Stimulated activated memory B cell treated with anti-CD40 and anti-IgM and Interleukin-4, amounts not matched to agents 10 μg/mL and 1 μg/mL and 100 μg/mL, for 72 hours (primary cell): ENCODE measurements around the gene MRAS.
"Not testable (repeated sequence)": the region's sequence is repeated elsewhere in the genome, so short reads cannot be mapped to it uniquely, and the experiment has no call there.

Experiments used
- ATAC-seq: fragments of 150-1000 bp; cut with Tn5 transposase; 2 replicates; pipeline ENCODE4 v1.10.0; 2021
- H3K27ac Mint-ChIP-seq: one replicate; pipeline ENCODE4 v1.8.0; 2022; ENCODE audit warnings: mild to moderate bottlenecking, mixed read lengths
- H3K27me3 Mint-ChIP-seq: one replicate; pipeline ENCODE4 v1.8.0; 2022; ENCODE audit warnings: mixed read lengths
- H3K36me3 Mint-ChIP-seq: one replicate; pipeline ENCODE4 v1.8.0; 2022; ENCODE audit warnings: mixed read lengths
- H3K4me1 Mint-ChIP-seq: one replicate; pipeline ENCODE4 v1.8.0; 2022; ENCODE audit warnings: mixed read lengths
- H3K4me3 Mint-ChIP-seq: one replicate; pipeline ENCODE4 v1.8.0; 2022; ENCODE audit warnings: mild to moderate bottlenecking, moderate library complexity, mixed read lengths
- H3K9me3 Mint-ChIP-seq: one replicate; pipeline ENCODE4 v1.8.0; 2022; ENCODE audit warnings: mixed read lengths

The MRAS gene

DNA sequence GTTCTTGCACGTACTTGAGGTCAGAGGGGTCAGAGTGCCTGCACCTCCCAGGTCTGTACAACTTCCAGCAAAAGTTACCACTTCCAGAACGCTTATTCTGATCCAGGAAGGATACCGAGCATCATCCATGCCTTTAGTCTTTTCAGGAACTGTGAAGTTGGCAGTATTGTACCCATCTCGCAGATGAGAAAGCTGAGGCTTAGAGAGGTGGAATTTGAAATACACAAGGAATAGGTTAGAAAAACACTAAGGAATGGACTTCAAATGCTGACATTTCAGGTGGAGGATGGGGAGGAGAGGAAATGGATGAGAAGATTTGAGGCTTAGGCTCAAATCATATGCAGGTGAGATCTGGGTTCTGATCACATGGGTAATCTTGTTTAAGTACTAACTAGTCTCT, 97.3 kb downstream of the MRAS start:
- Mint-ChIP-seq H3K27ac (no peak overlapping the region), H3K36me3 (no peaks in the 10 kb centered on the region), H3K9me3 (no peaks in the 10 kb centered on the region), H3K4me1 (no peaks in the 10 kb centered on the region), H3K4me3 (no peak overlapping the region), H3K27me3 (peaks cover 15% of the 10 kb centered on the region)
- no peak for ATAC-seq

DNA sequence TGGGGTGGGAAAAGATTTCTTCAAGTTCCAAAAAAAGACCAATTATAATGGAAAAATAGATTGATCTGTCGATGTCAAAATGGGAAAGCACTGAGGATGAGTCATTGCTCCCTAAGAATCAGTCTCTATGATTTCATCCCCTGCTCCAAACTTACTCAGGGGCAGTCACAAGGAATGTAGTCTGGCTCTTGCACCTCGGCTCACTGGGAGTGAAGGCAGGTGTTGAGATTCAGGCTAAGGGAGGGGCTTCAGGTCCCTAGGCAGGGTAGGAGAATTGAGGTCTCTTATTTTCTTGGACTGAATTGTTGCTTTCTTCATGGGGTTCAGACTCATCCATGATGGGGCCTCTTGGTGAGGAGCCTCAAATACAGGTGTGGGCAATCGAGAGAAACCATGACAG, 100.3 kb downstream of the MRAS start:
- Mint-ChIP-seq H3K27ac (no peak overlapping the region), H3K9me3 (no peaks in the 10 kb centered on the region), H3K36me3 (no peaks in the 10 kb centered on the region), H3K27me3 (peaks cover 8% of the 10 kb centered on the region), H3K4me3 (no peak overlapping the region), H3K4me1 (no peaks in the 10 kb centered on the region)
- no peak for ATAC-seq

DNA sequence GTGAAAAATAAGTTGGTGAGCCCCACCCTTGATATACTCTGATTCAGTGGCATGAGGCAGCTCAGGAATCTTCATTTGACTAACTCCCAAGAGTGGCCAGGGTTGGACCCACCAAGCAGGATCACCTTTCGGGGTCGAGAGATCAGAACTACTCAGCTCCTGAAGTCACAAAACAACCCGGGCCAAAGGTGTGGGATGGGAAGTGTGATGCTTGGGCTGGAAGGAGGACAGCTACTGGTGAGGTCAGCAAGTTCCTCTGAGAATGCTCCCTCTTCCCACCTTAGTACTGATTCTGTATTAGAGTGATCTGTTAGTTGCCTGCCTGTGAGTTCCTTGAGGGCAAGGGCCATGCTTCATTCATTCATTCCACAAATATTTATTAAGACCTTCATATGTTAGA, 101.1 kb downstream of the MRAS start:
- Mint-ChIP-seq H3K4me3 (no peak overlapping the region), H3K27me3 (peaks cover 6% of the 10 kb centered on the region), H3K36me3 (no peaks in the 10 kb centered on the region), H3K27ac (no peak overlapping the region), H3K9me3 (no peaks in the 10 kb centered on the region), H3K4me1 (no peaks in the 10 kb centered on the region)
- no peak for ATAC-seq

DNA sequence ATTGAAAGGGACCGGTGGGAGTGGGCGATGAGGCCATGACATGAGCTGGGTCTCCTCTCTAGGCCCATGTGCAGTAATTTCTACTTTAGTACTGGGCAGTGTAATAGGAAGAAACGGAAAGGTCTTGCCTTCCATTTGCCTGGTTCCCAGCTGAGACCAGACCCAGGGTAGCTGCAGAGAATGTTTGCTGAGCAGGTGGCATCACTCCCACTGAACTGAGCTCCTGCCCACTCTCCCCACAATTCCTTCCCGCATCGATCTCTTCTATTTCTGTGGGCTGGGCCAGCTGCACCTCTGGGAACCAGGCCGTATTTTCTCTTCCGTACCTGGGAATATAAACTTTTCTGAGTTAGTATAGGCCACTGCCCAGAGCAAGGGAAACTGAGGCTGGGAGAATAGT, 101.8 kb downstream of the MRAS start:
- peaks cover 11% of the 10 kb centered on the region for H3K27me3 Mint-ChIP-seq
- H3K4me1 Mint-ChIP-seq: no peaks in the 10 kb centered on the region
- no peak overlapping the region for H3K4me3 Mint-ChIP-seq
- no peaks in the 10 kb centered on the region for H3K36me3 Mint-ChIP-seq
- H3K9me3 Mint-ChIP-seq: no peaks in the 10 kb centered on the region
- ATAC-seq: no peak
- H3K27ac Mint-ChIP-seq: no peak overlapping the region

DNA sequence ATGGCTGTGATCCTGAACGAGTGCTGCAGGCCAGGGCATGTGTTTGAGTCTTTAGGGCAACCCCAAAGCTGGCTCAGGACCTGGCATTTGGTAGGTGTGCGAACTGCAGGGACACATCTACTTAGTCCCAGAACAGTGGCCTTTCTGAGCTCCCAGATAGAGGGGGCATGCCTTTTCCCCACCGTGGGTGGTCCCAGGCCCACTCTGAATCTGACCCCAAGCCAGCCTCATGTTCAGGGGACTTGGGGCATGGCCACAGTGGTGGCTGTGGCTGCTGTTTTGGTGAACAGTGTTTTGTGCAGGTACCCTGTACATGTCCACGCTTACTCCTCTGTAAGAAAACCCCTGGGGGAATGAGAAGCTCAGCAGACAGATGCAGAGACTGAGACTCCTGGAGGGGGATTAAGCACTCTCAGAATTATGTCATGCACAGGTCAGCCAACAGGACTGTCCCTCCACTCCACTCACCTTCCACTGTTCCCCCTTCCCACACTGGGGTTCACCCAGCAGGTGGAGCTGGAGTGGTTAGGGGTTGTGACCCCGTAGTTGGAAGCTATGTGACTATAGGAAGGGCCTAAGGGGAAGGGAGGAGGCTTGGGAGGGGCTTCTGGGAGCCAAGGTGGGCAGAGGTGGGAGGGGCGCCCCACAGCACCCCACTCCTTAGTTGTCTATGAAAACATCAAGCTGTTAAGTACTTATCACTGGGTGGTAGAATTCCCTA, 102.5 kb downstream of the MRAS start:
- Mint-ChIP-seq H3K36me3 (no peaks in the 10 kb centered on the region), H3K9me3 (no peaks in the 10 kb centered on the region), H3K27ac (no peak overlapping the region), H3K4me3 (no peak overlapping the region), H3K27me3 (peaks cover 18% of the 10 kb centered on the region), H3K4me1 (no peaks in the 10 kb centered on the region)
- no peak for ATAC-seq

DNA sequence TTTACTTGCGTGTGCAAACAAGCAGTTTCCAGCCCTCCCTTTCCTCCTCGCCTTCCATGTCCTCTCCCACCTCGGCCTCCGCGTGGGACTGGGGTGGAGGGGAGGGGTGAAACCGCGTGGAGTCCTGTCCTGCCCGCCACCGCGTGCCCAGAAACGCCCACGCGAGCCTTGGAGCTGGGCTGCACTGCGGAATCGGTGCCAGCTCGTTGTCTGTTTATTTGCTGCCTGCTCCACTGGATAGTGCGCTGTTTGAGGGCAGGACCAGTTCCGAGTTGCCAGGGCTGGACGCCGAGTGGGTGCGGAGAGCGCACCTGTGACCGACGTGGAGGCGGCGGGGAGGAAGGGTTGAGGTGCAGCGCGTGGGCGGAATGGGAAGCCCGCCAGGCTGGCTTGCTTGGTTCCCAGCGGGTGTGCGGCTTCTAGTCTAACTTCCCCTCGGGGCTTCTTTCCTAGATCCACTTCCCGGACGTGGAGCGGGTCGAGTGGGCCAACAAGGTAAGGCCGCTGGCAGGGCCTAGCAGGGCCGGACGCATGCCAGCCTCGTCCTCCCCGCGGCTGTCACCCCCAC, 103.3 kb downstream of the MRAS start:
- Mint-ChIP-seq H3K4me1 (no peaks in the 10 kb centered on the region), H3K27me3 (peaks cover 19% of the 10 kb centered on the region), H3K27ac (no peak overlapping the region), H3K9me3 (no peaks in the 10 kb centered on the region), H3K36me3 (no peaks in the 10 kb centered on the region), H3K4me3 (no peak overlapping the region)
- no peak for ATAC-seq

DNA sequence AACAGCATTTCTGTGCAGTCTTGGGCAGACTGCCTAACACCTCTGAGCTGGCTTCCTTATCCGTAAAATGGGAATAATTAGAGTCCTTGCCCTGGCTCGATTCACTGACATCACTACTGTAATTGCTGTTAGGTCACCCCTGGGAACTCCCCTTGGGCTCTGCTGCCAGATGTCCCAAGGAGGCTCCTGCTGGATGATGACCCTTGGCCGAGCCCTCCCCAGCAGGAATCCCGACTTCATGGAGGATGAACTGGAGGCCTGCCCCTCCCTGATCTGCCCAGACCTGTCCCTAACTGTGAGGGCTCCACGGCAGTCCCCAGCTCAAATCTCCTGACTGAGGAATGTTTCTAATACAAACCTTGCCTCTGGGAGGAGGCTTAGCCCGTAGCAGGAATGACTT, 104.1 kb downstream of the MRAS start:
- Mint-ChIP-seq H3K4me3 (no peak overlapping the region), H3K27me3 (peaks cover 19% of the 10 kb centered on the region), H3K27ac (no peak overlapping the region), H3K9me3 (no peaks in the 10 kb centered on the region), H3K36me3 (no peaks in the 10 kb centered on the region), H3K4me1 (no peaks in the 10 kb centered on the region)
- ATAC-seq: no peak

DNA sequence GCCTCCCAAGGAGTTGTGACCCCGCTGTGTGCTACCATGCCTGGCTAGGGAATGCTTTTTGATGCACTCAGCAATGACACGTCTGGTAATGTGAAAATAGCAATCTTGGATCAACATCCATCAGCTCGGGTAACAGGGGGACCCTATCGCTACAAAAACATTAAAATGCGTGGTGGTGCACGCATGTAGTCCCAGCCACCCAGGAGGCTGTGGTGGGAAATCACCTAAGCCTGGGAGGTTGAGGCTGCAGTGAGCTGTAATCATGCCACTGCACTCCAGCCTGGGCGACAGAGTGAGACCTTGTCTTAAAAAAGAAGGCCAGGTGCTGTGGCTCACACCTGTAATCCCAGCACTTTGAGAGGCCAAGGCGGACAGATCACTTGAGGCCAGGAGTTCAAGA, 105.6 kb downstream of the MRAS start:
- H3K9me3 Mint-ChIP-seq, H3K36me3 Mint-ChIP-seq, H3K27ac Mint-ChIP-seq, ATAC-seq, H3K4me3 Mint-ChIP-seq, H3K4me1 Mint-ChIP-seq: not testable (repeated sequence)
- H3K27me3 Mint-ChIP-seq: peaks cover 28% of the 10 kb centered on the region
